ENCODE measurements around the gene BCS1L. TPM values are rescaled to one million over a fixed set of nuclear protein-coding genes. Genes with fewer than 3 reads are reported as not detected.

Gene BCS1L
- total and polyA plus RNA-seq, 2 of the 8 experiments (the other 6 are each of a cell fraction or from before 2014, with no cell fraction given): 23.7 to 37.1 TPM

GRCh38 chr2:218662377-218662776 lies 2.9 kb downstream of the BCS1L start:
- no peak for FAIRE-seq
- Histone ChIP-seq H3K27ac (ENCODE audit: low read depth, low read length) (no peak overlapping the region), H3K14ac (ENCODE audit: insufficient read length) (no peak overlapping the region)

More at GRCh38 chr2:218662377-218662776, 2.9 kb downstream of the BCS1L start:
- H2BK20ac ChIP-seq (ENCODE audit: low read length): no peak overlapping the region
- no peak overlapping the region for H2AFZ ChIP-seq (ENCODE audit: low read length)
- H3K79me1 ChIP-seq (ENCODE audit: low read depth, low read length): 0 out of 2 replicates have a peak, but pooled peaks cover 3% of the 10 kb centered on the region
- H3K9me3 ChIP-seq (ENCODE audit: insufficient read depth in 2 of 2, low read depth in 1 of 2, low read length in 1 of 2): no peaks in the 10 kb centered on the region
- CTCF ChIA-PET (ENCODE audit: partially characterized antibody): interaction anchor here (2.0 to 5.3 kb wide), 2 partner anchors 7 to 14 kb away, joined by 5 to 45 read pairs; partner anchors contain the start of genes RNF25 and STK36
- H3K79me2 ChIP-seq (ENCODE audit: control insufficient read depth in 1 of 2, insufficient read depth in 2 of 2, low read length in 2 of 2): peaks cover 0 to 7% of the 10 kb centered on the region in 2 experiments; a peak in 1 of 4 replicates
- no peak for DNase-seq (ENCODE audit: low read depth in 1 of 2, low spot score in 2 of 2)
- H3K18ac ChIP-seq (ENCODE audit: extremely low read depth, low read length): no peak overlapping the region
- H2BK5ac ChIP-seq (ENCODE audit: low read depth, low read length): no peak overlapping the region
- POLR2A ChIA-PET (ENCODE audit: partially characterized antibody): interaction anchor here (1.2 to 6.6 kb wide), 2 partner anchors 11 to 20 kb away, joined by 3 to 95 read pairs; partner anchors contain the start of genes RNF25 and STK36
- no peak overlapping the region for H2BK15ac ChIP-seq (ENCODE audit: low read length)
- no peak overlapping the region for H2AK5ac ChIP-seq (ENCODE audit: low read depth, low read length)
- H3K4me1 ChIP-seq (replicated peaks in 1 of 4; ENCODE audit: control insufficient read depth in 3 of 4, insufficient read depth in 4 of 4, low read length in 3 of 4): peaks cover 0 to 5% (median under 1%) of the 10 kb centered on the region in 4 experiments; a peak in 2 of 7 replicates
- no peaks in the 10 kb centered on the region for H4K20me1 ChIP-seq (replicated peaks in 1 of 2; ENCODE audit: control insufficient read depth in 1 of 2, insufficient read depth in 2 of 2, low read length in 2 of 2)
- whole genome bisulfite sequencing, 2 experiments (ENCODE audit: extremely low coverage in 1 of 2, insufficient coverage in 1 of 2, insufficient read length in 1 of 2, insufficient replicate concordance in 2 of 2, low coverage in 1 of 2, low lambda C conversion rate in 2 of 2, missing lambda C conversion rate in 1 of 2): 90% methylated on average over 7 of the region's 7 CpGs; no CpG with 5 or more reads in 1 of the 2 experiments
- H4K91ac ChIP-seq (replicated peaks; ENCODE audit: insufficient read length, low read length): no peak overlapping the region
- H3K23me2 ChIP-seq (ENCODE audit: low read depth, low read length): peaks cover 10% of the 10 kb centered on the region; the same call in 1 of the 2 replicates
- H2BK12ac ChIP-seq (ENCODE audit: low read depth, low read length): no peak overlapping the region
- no peak overlapping the region for H3K4ac ChIP-seq (replicated peaks; ENCODE audit: insufficient read length, low read depth, low read length)
- H4K5ac ChIP-seq (ENCODE audit: insufficient read length, low read depth, low read length): no peak overlapping the region
- no peak overlapping the region for H2BK120ac ChIP-seq (replicated peaks; ENCODE audit: low read depth, low read length)
- peaks cover 22 to 49% (median 40%) of the 10 kb centered on the region in 4 experiments for H3K36me3 ChIP-seq (ENCODE audit: control insufficient read depth in 2 of 4, insufficient read depth in 4 of 4, low read length in 3 of 4)
- H3K4me3 ChIP-seq (ENCODE audit: extremely low read depth in 1 of 4, insufficient read depth in 2 of 4, low read depth in 3 of 4, low read length in 4 of 4): no peak overlapping the region
- TF ChIP-seq BRCA1 (IDR thresholded peaks at IDR 0.05; ENCODE audit: low read depth, low read length): no peak
- TF ChIP-seq ATF2 (IDR thresholded peaks at IDR 0.05; ENCODE audit: low read length): no peak
- TF ChIP-seq ATF3 (IDR thresholded peaks at IDR 0.05; ENCODE audit: insufficient read depth, low read depth, low read length): no peak
- TF ChIP-seq EZH2 (IDR thresholded peaks at IDR 0.05; ENCODE audit: low read depth, low read length, severe bottlenecking): no peak
- H3K9ac ChIP-seq (replicated peaks in 1 of 4; ENCODE audit: extremely low read depth in 1 of 4, low read depth in 3 of 4, low read length in 3 of 4): no peak overlapping the region
- no peak overlapping the region for H3K23ac ChIP-seq (ENCODE audit: insufficient read length)
- H3K56ac ChIP-seq (replicated peaks; ENCODE audit: insufficient read length, low read depth, low read length): no peak overlapping the region
- H3K27me3 ChIP-seq (replicated peaks in 1 of 4; ENCODE audit: control insufficient read depth in 3 of 4, extremely low read depth in 1 of 4, insufficient read depth in 3 of 4, low read length in 3 of 4): no peaks in the 10 kb centered on the region
- no peak overlapping the region; the same call in 1 of the 2 replicates for H4K8ac ChIP-seq (ENCODE audit: extremely low read depth, insufficient read depth, low read length)
- H3K4me2 ChIP-seq (ENCODE audit: insufficient read depth in 1 of 2, low read depth in 2 of 2, low read length in 2 of 2): no peak overlapping the region
